Transverse colon (tissue), 4 donors: ENCODE data around the gene RIT2. TPM values are rescaled to one million over a fixed set of nuclear protein-coding genes. Genes with fewer than 3 reads are reported as not detected.

Experiments used
- DNase-seq: peaks from one replicate; pipeline ENCODE4 v3.0.0-alpha.2; 2019
- H3K27ac ChIP-seq, 4 donors: fragments of 200-600 bp; sonication (generic); 2 replicates each; pipeline ENCODE4 v1.5.1; 2016 to 2018; ENCODE audit warnings: inconsistent platforms in 4 of 4
- H3K27me3 ChIP-seq: fragments of 200-600 bp; sonication (generic); 2 replicates; pipeline ENCODE4 v1.5.1; 2017; ENCODE audit warnings: inconsistent platforms
- H3K36me3 ChIP-seq, 4 donors: fragments of 200-600 bp; sonication (generic); 2 replicates each; pipeline ENCODE4 v1.5.1; 2017 to 2019; ENCODE audit warnings: inconsistent platforms in 4 of 4
- H3K4me1 ChIP-seq, 4 donors: fragments of 200-600 bp; sonication (generic); 2 replicates each; pipeline ENCODE4 v1.5.1; 2017 to 2020; ENCODE audit warnings: inconsistent platforms in 4 of 4
- H3K4me3 ChIP-seq, 4 donors: fragments of 200-600 bp; sonication (generic); 1 replicate in 1 of 4; 2 replicates in 3 of 4; pipeline versions ENCODE4 v1.5.1 to v1.6.1; 2017 to 2019; ENCODE audit warnings: inconsistent platforms in 4 of 4
- H3K9me3 ChIP-seq, 2 donors: fragments of 200-600 bp; sonication (generic); 2 replicates each; pipeline ENCODE4 v1.5.1; 2017 to 2019; ENCODE audit warnings: inconsistent platforms in 2 of 2
- CTCF ChIP-seq, 5 experiments: fragments of 200-600 bp in 3 of 5; fragments of 450-650 bp in 2 of 5; sonication (generic) in 3 of 5; IDR thresholded peaks; 1 replicate in 2 of 5; 2 replicates in 3 of 5; pipeline ENCODE4 v1.5.1; 2016 to 2017; ENCODE audit warnings: antibody characterized with exemption in 5 of 5, inconsistent platforms in 3 of 5, mild to moderate bottlenecking in 2 of 5, moderate library complexity in 1 of 5
- EP300 ChIP-seq: sonication (generic); formaldehyde crosslinking; IDR thresholded peaks from one replicate; pipeline ENCODE4 v1.6.1; 2017; ENCODE audit warnings: antibody characterized with exemption, low read depth
- POLR2A ChIP-seq: fragments of 450-650 bp; IDR thresholded peaks from one replicate; pipeline ENCODE4 v1.6.1; 2016; ENCODE audit warnings: antibody characterized with exemption, mild to moderate bottlenecking, moderate library complexity
- POLR2AphosphoS5 ChIP-seq, 3 donors: sonication (generic); formaldehyde crosslinking; IDR thresholded peaks; one replicate each; pipeline ENCODE4 v1.6.1; 2016; ENCODE audit warnings: antibody characterized with exemption in 3 of 3
- WGBS, 2 donors: methylation state at CpG; one replicate each; pipeline ENCODE4 v1.1.5; 2018; ENCODE audit warnings: low coverage in 1 of 2; 5-methylcytosine and 5-hydroxymethylcytosine counted together
- in situ Hi-C, 4 donors: fragments of 200-750 bp; cut with MboI; loops; one replicate each; pipeline versions ENCODE4 v1.15.0 to v1.15.1; 2017; ENCODE audit warnings: low sequenced_read_pairs in 3 of 4, low pct_ligation_motif_present in 1 of 4, low pct_unique_long_range_greater_than_20kb in 1 of 4
- intact Hi-C: fragments of 100-400 bp; cut with DNase I; formaldehyde crosslinking; loops from one replicate; pipeline ENCODE4 v1.15.1; 2023; ENCODE audit warnings: low total_unique reads
- total RNA-seq, 4 donors: library from RNA; depleted of rRNA; stranded (reverse); fragments of >200 nt; gene quantifications; one replicate each; pipeline ENCODE4 v1.1.0, GENCODE V29; 2016

The RIT2 gene
- total RNA-seq, 4 donors from 2014 or later: not detected

- in situ Hi-C loops (no loop called here), intact Hi-C loops (loop anchor here (10.0 kb wide), 1 partner anchor 1091 kb away; no protein-coding TSS in a partner anchor)
- no peaks in the 10 kb centered on the region for H3K27me3 ChIP-seq
- TF ChIP-seq EP300 (no peak), CTCF (IDR thresholded peaks at IDR 0.05) (no peak), POLR2A (no peak), POLR2AphosphoS5 (IDR thresholded peaks at IDR 0.05) (no peak)
- DNase-seq: no peak
- no peak overlapping the region for H3K27ac ChIP-seq
- H3K36me3 ChIP-seq: no peaks in the 10 kb centered on the region
- H3K4me1 ChIP-seq: no peaks in the 10 kb centered on the region
- H3K4me3 ChIP-seq: no peak overlapping the region
- 73 to 79% methylated on average over 3 of the region's 3 CpGs for WGBS, 2 donors
- H3K9me3 ChIP-seq: no peaks in the 10 kb centered on the region
Measured at GRCh38 chr18:43013486-43013885, 102.0 kb downstream of the RIT2 start.

- H3K9me3 ChIP-seq: no peaks in the 10 kb centered on the region
- H3K27me3 ChIP-seq: no peaks in the 10 kb centered on the region
- 54 to 59% methylated on average over 2 of the region's 2 CpGs for WGBS, 2 donors
- intact Hi-C loops (loop anchor here (10.0 kb wide), 1 partner anchor 1092 kb away; no protein-coding TSS in a partner anchor), in situ Hi-C loops (no loop called here)
- H3K36me3 ChIP-seq: no peaks in the 10 kb centered on the region
- no peak for TF ChIP-seq EP300
- TF ChIP-seq CTCF (IDR thresholded peaks at IDR 0.05): no peak
- TF ChIP-seq POLR2AphosphoS5 (IDR thresholded peaks at IDR 0.05): no peak
- TF ChIP-seq POLR2A: no peak
- no peaks in the 10 kb centered on the region for H3K4me1 ChIP-seq
- H3K27ac ChIP-seq: no peak overlapping the region
- no peak for DNase-seq
- H3K4me3 ChIP-seq: no peak overlapping the region
Measured at GRCh38 chr18:43012951-43013350, 102.5 kb downstream of the RIT2 start.

GRCh38 chr18:43010611-43011010 lies 104.9 kb downstream of the RIT2 start:
- Histone ChIP-seq H3K4me3 (no peak overlapping the region), H3K4me1 (no peaks in the 10 kb centered on the region), H3K27me3 (no peaks in the 10 kb centered on the region), H3K27ac (no peak overlapping the region), H3K9me3 (no peaks in the 10 kb centered on the region), H3K36me3 (no peaks in the 10 kb centered on the region)
- no peak for DNase-seq
- TF ChIP-seq POLR2AphosphoS5 (IDR thresholded peaks at IDR 0.05): no peak
- no peak for TF ChIP-seq CTCF (IDR thresholded peaks at IDR 0.05)
- TF ChIP-seq EP300: no peak
- TF ChIP-seq POLR2A: no peak
- WGBS, 2 donors: 58 to 63% methylated on average over 1 of the region's 1 CpG
- in situ Hi-C loops: no loop called here
- intact Hi-C loops: loop anchor here (10.0 kb wide), 1 partner anchor 1094 kb away; no protein-coding TSS in a partner anchor

GRCh38 chr18:43009674-43010073 lies 105.8 kb downstream of the RIT2 start:
- Histone ChIP-seq H3K27me3 (no peaks in the 10 kb centered on the region), H3K36me3 (no peaks in the 10 kb centered on the region), H3K9me3 (no peaks in the 10 kb centered on the region), H3K4me3 (no peak overlapping the region), H3K4me1 (no peaks in the 10 kb centered on the region), H3K27ac (no peak overlapping the region)
- no peak for TF ChIP-seq POLR2AphosphoS5 (IDR thresholded peaks at IDR 0.05)
- no peak for TF ChIP-seq POLR2A
- TF ChIP-seq CTCF (IDR thresholded peaks at IDR 0.05): no peak
- TF ChIP-seq EP300: no peak
- intact Hi-C loops: loop anchor here (10.0 kb wide), 1 partner anchor 1095 kb away; no protein-coding TSS in a partner anchor
- DNase-seq: no peak
- WGBS, 2 donors: 71 to 75% methylated on average over 5 of the region's 5 CpGs
- in situ Hi-C loops: no loop called here
